Measurements from ENCODE around the gene STAT1.
A peak's percentile ranks its signal among the peaks of the same experiment; 100 is the strongest.
"Not testable (repeated sequence)": the region's sequence is repeated elsewhere in the genome, so short reads cannot be mapped to it uniquely, and the experiment has no call there.

Gene STAT1

DNA sequence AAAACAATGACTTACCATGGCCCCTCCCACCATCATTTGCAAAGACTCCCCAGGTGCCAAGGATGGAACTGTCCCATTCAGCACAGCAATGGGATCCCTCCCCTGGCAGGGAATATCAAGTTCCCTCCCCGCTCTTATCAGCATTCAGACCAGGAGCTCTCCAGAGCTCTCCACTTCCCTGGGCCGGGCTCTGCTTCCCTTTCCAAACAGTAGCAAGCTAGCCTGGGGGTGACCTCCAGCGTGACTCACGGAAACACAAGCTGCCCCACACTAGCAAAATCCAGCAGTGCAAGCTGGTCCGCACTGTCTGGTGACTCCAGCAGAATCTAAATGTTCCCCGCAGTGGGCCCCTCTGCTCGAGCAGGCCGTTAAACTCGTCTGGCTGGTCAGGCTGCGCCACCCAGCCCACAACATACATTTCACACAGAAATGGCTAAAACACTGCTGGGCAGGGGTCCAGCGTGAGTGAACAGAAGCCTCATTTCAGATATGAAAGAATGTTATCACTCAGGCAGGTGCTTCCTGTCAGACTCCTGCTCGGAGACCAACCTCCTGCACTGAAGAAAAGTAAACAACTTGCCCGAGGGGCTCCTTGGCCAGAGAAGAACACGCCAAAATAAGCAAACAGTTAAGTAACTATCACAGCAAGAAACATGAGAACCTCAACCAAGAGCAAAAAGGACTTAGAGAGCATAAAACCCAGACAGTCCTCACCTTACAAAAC, 33.9 kb downstream of the STAT1 start:
- DNase-seq: peak; percentile 95

GRCh38 chr2:190978389-190979053, 35.5 kb downstream of the STAT1 start:
- DNase-seq: no peak

DNA sequence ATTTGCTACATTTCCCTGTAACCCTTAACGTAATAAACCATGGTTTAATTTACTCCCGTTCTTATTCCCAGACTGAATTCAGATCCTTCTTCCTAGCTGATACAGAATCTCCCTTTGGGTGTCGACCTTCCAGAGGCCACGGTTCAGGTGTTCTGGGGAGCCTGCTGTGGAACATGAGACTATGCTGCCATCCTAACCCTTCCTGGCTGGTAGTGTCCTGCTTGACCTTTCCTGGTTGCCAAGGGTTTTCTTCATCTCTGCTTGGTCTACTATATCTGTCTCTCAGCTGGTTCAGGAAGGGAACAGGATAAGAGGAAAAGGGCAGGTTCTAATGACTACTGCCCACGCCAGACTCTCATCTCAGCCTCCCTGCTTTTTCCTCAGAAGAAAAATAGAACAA, 36.5 kb downstream of the STAT1 start:
- DNase-seq: no peak

DNA sequence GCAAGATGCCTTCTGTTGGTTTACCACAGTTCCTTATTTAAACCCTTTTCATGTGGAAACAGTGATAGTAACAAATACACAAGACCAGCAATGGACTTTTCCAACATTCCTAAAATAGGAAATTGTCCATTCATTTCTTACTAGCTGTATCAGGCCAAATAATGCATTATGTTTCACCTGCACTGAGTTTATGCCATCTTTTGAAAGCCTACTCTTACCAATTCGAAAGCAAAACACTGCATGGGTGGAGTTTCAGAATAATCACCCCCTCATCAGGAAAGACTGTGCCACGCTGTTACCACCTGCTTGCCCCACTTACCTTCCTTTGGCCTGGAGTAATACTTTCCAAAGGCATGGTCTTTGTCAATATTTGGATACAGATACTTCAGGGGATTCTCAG, 37.5 kb downstream of the STAT1 start:
- DNase-seq: no peak

GRCh38 chr2:190974629-190975361, 39.2 kb downstream of the STAT1 start:
- no peak for DNase-seq

DNA sequence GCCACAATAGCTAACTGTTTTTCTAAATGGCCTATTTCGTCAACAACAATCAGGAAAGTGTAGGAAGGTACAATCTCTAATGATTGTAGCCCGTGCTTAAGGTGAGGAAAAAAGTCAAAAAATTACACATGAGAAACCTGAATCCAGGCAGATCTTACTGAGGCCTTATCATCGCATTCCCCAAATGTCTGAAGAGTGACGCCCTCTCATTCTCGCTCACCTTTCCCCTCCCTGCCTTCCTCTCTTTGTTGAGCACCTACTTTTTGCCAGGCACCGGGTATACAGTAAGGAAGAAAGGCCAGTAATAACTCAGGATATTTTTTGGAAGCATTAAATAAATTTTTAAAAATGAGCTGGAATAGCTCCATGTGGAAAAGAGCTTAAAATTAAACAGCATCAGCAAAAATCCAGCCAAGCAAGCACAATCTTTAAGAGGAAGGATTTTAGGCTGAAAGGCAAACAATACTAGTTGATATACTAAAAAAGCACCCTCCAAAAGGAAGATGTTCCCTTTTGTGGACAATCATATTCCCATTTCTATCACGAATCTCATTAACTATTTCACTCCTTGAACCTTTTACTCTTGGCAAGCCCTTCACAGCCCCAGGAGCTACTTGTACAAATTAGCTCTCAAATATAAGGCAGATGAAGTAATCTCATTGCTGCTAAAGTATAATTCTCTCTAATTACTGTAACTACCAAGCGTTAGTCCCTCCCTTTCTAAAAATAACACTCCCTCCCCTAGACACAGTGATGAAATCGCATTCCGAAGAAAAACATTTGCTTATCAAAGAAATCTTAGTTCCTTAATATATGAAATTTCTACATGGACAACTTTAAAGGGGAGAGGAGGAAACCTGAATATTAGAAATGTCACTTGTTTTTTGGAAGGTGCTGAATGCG, 40.0 kb downstream of the STAT1 start:
- DNase-seq: no peak

DNA sequence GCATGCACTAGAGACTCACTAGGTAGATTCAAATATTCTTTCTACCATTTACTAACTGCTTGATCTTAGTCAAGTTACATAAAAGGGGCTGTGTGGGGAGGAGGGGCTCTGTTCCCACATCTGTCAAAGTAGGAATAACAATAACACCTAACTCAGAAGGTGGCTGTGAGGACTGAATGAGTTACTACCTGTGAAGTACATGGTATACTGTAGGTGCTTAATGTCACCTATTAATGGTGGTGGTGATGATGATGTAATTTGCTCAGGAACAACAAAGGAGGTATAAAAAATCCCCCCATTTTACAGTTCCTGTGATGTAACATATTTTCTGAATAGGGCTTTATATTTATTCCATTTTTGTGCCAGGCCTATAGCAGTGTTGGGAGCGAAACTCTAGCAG, 40.7 kb downstream of the STAT1 start:
- DNase-seq: no peak

GRCh38 chr2:190972846-190973245, 41.1 kb downstream of the STAT1 start:
- DNase-seq: no peak

GRCh38 chr2:190972213-190972612, 41.8 kb downstream of the STAT1 start:
- DNase-seq: no peak

- no peak for DNase-seq
Measured at GRCh38 chr2:190970873-190971506, 43.0 kb downstream of the STAT1 start.

GRCh38 chr2:190970160-190970559, 43.8 kb downstream of the STAT1 start:
- no peak for DNase-seq

DNA sequence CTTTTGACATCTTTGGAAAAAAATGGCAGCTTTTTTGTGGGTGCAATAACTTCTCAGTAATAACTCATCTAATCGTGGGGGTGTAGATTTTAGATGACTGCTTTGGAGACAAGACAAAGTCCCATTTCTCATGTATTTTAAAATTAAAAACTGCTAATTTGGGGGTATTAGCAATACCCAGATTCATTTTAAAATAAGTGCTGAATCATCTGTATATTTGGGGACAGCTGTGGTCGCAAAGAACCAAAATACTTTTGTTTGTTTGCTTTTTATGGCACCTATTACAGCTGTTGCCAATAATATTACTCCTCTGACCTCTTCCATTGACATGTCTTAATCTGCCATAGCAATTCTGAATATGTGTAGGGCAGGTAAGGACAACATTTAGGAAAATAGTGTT, 45.4 kb downstream of the STAT1 start:
- no peak for DNase-seq

DNA sequence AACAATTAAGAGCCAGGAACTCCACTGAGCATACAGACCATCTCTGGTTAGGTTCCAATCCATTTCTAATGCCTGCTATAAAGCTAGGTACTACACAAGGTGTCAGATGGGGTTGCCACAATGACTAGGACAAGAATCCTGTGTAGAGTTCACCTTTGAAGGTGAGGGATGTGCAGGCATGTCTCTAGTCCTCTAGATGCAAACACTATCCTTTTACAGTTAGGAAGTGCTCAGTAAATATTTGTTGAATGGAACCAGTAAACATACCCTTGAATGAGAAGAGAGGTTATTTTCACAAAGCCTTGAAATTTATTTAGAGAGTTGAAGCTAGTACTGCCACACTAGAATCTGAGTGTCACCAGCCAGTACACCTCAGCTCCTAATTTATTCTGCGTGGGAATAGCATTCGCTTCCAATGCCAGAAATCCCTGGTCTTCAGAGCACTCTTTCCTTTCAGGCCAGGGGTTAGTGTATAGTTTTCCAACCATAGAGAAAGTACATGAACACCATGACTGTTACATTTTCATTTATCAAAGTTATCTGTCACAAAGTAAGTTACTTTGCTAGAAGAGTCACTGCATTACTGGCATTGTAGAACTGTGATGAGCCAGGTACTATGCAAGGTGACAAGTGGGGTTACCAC, 48.3 kb downstream of the STAT1 start:
- no peak for DNase-seq

DNA sequence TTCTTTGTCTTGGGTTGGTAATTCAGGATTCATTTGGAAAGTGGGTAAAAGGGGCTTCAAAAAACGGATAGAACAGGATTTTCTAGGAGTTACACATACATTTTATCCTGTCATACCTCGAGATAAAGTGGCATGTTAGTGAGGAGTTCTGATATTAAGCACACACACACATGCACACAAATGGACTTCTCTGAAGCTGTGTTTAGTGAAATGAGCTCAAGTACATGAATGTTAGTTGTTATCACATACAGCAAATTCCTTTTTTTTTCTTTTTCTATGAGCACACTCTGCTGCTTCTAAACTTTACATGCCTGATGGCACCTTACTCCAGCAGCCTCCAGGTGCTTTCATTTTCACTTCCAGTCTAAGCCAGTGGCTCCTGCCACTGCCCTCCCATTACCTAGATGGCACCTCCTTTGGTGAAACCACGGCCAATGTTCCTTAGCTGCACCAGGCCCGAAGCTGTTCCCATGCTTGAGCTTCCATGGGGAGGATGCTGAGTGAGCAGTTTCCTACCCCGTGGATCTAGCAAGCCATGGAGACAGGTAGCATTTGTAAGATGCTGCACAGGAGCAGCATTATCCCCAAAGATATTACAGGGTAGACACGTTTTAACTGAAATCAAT, 49.7 kb downstream of the STAT1 start:
- no peak for DNase-seq

DNA sequence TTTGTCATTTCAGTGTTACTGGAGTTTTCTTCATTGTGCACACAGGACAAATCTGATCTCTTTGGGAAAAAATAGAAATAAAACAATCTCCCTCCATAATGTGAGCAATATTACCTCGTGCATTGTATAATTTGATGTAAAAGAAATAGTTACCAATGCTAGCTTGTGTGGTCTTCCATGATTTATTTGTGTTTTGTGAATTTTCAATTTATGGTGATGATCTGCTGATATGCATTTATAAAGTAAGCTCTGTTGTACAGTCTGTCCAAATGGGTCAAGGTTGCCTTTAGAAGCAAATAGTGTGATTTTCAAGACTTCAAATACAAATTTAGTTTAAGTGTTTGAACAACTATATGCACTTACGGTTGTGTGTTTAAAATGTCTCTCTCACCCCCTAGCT, 50.9 kb downstream of the STAT1 start:
- DNase-seq: no peak

DNA sequence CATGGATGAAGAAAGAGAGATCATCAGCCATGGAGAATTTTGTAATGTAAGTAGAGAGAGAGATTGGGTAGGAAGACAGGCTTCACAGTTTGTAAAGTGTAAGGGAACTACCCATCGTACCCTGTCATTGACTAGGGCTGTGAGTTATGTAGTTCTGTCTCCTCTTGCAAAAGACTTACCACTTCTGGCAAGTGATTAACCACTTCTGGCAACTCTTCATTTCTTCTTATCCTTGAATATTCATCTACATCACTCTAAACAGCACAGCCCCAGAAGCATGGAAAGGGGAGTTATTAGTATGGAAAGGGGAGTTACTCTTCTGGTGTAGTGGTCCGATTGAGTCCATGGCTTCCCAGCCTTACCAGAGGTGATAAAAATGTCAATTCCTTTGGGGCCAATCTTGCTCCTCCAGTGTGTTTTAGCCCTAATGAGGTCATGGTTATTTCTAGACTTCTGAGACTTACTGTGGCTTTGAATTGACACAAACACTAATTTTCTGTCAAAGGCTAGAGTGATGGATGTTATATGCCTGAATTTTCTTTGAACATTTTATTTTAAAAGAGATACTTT, 52.0 kb downstream of the STAT1 start:
- no peak for DNase-seq

DNA sequence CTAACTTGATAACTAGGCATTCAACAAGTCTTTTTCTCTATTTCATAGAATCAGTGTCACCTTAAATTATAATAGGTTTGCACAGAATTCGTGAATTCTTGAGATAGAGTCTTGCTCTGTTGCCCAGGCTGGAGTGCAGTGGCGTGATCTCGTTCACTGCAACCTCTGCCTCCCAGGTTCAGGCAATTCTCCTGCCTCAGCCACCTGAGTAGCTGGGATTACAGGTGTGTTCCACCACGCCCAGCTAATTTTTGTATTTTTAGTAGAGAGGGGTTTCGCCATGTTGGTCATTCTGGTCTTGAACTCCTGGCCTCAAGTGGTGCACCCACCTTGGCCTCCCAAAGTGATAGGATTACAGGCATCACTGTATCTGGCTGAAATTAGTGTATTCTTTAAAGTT, 52.9 kb downstream of the STAT1 start:
- not testable (repeated sequence) for DNase-seq

DNA sequence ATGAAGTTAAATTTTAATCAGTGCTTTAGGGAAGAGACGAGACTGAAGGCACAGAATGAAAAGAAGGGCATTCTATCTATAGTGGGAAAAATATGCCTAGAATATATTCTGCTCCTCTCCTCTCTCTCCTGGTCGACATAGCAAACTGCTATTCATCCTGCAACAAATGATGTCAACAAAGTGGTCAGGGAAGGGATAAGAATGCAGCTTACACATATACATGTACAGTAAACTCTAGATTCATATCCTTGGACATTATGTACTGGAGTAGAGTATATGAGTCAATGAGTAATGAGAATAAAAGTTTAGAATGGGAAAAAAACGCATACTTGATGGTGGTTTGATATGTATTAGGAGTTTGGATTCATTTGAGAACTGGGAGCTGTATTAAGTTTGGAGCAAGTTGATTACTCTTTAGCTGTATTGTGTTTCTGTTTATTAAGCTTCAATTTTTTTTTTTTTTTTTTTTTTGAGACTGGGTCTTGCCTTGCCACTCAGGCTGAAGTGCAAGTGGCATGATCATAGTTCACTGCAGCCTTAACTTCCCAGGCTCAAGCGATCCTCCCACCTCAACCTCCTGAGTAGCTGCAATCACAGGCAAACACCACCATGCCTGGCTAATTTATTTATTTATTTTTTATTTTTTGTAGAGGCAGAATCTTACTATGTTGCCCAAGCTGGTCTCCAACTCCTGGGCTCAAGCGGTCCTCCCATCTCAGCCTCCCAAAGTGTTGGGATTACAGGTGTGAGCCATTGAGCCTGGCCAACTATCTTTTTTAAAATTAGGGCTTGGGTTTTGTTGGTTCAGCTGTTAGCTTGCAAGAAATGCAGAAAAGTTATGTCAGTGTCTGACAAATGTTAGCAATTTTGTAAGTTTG, 53.8 kb downstream of the STAT1 start:
- DNase-seq: no peak

DNA sequence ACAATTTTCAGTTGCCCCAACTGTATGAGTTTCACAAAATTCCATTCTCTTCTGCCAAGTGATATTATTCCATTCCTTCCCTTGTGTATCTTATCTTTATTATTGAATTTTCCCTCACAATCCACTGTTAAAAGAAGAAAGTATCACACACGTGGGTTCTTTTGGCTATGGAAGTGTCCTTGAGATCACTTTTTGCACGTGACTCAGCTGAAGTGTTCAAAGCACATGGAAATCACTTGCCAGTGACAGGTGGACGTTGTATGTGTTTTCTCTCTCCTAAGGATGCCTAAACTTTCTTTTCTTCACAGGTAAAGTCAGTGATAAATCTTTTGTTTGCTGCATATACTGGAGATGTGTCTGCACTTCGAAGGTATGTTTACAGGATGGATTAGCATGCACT, 60.7 kb downstream of the STAT1 start:
- no peak for DNase-seq

GRCh38 chr2:190950566-190950991, 63.4 kb downstream of the STAT1 start:
- no peak for DNase-seq

Measured in NCI-H748 treated with DMSO at 0.1 percent for 48 hours (cell line).